Measurements from ENCODE around the gene DEDD2.

The DEDD2 gene

GRCh38 chr19:42229855-42230351, 12.4 kb upstream of the DEDD2 start:
- DNase-seq: no peak

- DNase-seq: no peak
These were observed 11.9 kb upstream of the DEDD2 start for GRCh38 chr19:42229301-42229854.

GRCh38 chr19:42228641-42229040, 11.2 kb upstream of the DEDD2 start:
- DNase-seq: no peak

- DNase-seq: no peak
These were observed 9.4 kb upstream of the DEDD2 start for GRCh38 chr19:42226886-42227285.

- DNase-seq: no peak
These were observed 8.3 kb upstream of the DEDD2 start for GRCh38 chr19:42225718-42226292.

- DNase-seq: no peak
These were observed 7.7 kb upstream of the DEDD2 start for GRCh38 chr19:42224940-42225717.

- DNase-seq: no peak
These were observed 3.2 kb upstream of the DEDD2 start for GRCh38 chr19:42220751-42221097.

GRCh38 chr19:42219812-42220750, 2.6 kb upstream of the DEDD2 start, which contains the start of gene ZNF526:
Gene ZNF526 (plus strand): TSS chr19:42220312. CDS start chr19:42224404, 4,092 bp downstream.
- DNase-seq: peak; percentile 86 to 99 (median 95)

- DNase-seq: peak in 27 of 56 donors; percentile 24 to 73 (median 52)
These were observed 591 bp downstream of the DEDD2 start for GRCh38 chr19:42216653-42217519.

GRCh38 chr19:42214810-42215485, 2.5 kb downstream of the DEDD2 start:
- no peak for DNase-seq

- DNase-seq: no peak
These were observed 4.6 kb downstream of the DEDD2 start for GRCh38 chr19:42212886-42213285.

GRCh38 chr19:42208612-42209011, 8.9 kb downstream of the DEDD2 start:
- DNase-seq: no peak

- no peak for DNase-seq
These were observed 9.7 kb downstream of the DEDD2 start for GRCh38 chr19:42207767-42208271.

GRCh38 chr19:42206871-42207755, 10.4 kb downstream of the DEDD2 start:
- no peak for DNase-seq

GRCh38 chr19:42204664-42205063, 12.8 kb downstream of the DEDD2 start:
- DNase-seq: no peak

GRCh38 chr19:42203700-42204099, 13.8 kb downstream of the DEDD2 start:
- DNase-seq: no peak

- no peak for DNase-seq
These were observed 15.1 kb downstream of the DEDD2 start for GRCh38 chr19:42202290-42202880.

Measured in amygdala (tissue), 56 donors.